Kidney tubule cell (primary cell): Measurements from ENCODE around the gene RHOT2.

Source experiments
- DNase-seq: peaks from one replicate; pipeline ENCODE4 v3.0.0-alpha.2; 2018; ENCODE audit warnings: low spot score

RHOT2 gene

DNA sequence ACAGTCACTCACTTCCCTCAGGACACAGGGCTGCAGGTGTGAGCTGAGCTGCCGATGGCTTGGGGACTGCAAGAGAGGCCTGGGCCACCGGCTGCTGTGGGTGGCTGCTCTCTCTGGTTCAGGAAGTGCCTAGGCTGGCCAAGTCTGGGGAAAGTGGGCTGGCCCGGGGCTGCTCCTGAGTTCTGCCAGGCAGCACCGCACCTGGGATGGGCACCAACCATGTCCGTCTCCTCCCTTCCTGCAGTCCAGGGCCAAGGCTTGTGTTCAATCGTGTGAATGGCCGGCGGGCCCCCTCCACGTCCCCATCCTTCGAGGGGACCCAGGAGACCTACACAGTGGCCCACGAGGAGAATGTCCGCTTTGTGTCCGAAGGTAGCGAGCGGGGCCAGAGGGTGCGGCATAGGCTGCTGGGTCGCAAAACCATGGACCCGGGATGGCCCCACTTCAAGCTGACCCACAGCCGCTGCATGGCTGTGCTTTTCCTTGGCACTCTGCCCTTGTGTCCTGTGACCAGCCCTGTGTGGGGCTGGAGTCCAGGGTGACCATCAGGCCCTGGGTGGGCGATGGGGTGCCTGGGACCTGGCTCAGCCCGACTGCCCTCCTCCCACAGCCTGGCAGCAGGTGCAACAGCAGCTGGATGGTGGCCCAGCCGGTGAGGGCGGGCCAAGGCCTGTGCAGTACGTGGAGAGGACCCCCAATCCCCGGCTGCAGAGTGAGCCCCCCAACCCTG is 20.6 kb upstream of the RHOT2 start:
- DNase-seq: no peak

DNA sequence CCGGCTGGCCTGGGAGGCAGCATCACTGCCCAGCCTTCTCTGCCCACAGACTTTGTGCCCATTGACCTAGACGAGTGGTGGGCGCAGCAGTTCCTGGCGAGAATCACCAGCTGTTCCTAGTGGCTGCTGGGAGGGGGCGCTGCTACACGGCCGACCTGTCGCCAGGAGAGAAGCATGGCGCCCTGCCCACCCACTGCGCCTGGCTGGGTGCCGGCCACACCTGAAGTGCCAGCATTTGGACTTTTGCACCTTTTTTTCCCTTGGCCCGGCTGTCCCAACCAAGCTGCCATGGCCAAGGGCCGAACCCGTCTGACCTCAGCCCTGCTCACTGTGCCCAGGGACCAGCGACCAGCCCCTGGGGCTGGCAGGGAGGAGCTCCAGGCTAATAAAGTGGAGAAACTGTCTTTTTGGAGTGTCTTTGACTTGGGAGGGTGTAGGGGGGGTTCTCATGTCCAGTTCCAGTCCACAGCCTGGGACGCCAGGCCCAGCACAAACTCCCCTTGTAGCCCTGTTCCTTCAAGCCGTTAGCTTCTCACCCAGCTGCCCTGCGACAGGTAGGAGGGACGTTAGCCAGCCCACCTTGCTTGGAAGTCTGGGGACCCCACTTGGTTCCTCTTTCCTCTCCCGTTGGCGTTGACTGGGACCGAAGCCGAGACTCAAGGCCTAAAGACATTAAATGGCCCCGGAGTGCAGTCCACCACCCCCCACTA is 19.7 kb upstream of the RHOT2 start:
- peak; percentile 67 for DNase-seq

DNA sequence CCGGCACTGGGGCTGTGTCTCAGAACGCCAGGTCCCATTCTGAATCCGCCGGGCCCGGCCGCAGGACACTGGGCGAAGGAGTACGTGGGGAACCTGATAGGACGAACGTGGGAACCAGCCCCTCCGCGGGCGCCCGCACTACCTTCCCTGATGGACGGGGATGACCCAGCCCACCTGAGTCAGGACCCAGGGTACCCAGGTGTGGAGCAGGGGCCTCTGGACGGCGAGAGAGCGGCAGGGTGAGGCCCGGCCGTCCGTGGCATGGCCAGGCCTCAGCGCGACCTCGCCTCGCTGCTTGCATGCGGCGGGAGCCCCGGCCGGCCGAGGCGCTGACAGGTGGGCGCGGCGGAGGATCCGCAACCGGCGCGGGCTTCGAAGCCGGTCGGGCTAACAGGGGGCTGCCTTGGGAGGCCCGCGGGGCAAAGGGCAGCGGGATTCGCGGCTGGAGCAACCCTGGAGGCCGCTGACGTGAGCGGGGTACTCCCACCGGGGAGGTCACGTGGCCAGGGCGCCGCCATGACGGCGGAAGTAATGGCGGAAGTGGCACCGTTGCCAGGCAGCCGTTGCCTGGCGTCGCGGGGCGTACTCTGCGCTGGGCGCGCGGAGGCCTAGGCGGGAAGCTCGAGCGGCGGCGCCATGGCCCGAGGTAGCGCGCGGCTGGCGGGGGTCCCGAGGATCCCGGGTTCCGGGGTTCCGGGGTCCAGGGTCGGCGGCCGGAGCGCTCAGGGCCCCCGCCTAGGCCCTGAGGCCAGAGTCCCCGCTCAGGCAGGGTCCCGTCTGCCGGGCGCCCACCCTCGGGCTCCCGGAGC is 18.9 kb upstream of the RHOT2 start, which contains the start of gene WDR90:
Gene WDR90 (plus strand): TSS at position 585 of the 809 bp plus-strand sequence. CDS start 52 bp downstream, at position 637.
- DNase-seq: peak; percentile 93

DNA sequence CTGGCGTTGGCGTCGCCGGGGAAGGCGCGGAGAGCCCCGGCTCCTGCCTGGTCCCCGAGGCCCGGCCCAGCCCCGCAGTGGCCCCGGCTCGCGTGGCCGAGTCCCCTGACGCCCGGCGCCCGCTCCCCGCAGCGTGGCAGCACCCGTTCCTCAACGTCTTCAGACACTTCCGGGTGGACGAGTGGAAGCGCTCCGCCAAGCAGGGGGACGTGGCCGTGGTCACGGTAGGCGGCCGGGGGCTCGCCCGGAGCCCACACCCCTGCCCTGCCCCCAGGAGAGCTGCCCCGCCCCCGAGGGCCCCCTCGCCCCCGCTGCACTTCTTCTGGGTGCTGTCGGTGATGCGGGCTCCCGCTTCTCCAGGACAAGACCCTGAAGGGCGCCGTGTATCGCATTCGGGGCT is 18.3 kb upstream of the RHOT2 start:
- DNase-seq: peak; percentile 41

DNA sequence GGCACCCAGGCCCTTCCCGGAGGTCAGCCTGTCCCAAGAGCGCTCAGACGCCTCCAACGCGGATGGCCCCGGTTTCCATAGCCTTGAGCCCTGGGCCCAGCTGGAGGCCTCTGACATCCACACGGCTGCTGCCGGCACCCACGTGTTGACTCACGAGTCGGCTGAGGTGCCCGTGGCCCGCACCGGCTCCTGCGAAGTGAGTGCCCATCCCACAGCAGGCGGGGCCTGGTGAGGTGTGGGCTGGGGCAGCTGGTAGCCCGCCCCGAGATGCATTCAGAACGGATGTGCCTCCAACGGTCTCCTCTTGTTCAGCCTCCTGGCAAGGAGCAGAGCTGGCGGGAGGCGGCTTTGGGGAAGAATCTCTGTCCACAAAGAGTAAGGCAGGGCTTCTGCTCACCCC is 16.1 kb upstream of the RHOT2 start:
- no peak for DNase-seq

DNA sequence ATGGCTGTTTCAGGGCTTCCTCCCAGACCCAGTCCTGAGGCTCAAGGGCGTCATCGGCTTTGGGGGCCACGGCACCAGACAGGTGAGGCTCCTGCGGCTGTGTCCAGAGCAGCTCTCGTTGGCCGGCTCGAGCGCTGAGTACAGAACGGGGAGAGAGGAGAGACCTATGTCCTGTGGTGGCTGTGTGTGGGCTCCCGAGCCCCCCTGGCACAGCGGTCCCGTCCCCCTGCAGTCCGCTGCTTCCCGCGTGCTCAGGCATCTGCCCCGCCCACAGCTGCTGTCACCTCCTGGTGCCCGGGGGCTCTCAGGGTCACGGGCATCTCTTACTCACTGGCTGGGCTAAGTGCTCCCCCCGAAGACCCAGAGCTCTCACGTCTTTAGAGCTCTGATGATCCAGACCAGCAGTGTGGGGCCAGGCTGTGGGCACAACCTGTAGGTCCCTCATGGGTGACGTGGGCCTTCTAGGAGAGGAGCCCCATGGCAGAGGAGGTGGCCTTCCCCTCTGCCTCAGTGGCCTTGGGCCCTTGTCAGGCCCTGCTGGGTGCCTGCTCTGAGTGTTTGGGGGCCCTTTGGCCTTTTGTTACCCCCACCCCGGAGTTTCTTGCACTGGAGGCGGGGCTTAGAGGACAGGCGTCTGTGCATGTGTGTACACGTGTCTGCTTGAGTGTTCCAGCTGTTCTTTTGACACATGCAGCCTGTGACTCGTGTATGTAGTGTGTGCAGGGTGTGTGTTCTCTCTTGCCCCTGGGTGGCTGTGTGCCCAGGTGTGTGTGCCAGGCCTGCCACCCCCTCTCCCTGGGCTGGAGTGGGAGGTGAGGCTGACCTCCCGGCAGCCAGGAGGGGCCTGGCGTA is 15.3 kb upstream of the RHOT2 start:
- DNase-seq: no peak

DNA sequence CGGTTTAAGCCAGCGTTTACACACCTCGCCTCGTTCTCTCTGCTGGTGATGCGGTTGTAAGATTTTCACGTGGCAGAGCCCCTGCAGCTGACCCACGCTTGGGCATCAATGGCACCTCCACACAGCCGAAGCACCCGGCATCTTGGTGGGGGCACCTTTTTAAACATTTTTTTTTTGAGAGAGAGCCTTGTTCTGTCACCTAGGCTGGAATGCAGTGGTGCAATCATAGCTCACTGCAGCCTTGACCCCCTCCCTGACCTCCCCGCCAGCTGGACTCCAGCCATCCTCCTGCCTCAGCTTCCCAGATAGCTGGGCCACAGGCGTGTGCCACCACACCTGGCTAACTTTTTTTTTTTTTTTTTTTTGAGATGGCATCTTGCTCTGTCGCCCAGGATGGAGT is 13.9 kb upstream of the RHOT2 start:
- no peak for DNase-seq

DNA sequence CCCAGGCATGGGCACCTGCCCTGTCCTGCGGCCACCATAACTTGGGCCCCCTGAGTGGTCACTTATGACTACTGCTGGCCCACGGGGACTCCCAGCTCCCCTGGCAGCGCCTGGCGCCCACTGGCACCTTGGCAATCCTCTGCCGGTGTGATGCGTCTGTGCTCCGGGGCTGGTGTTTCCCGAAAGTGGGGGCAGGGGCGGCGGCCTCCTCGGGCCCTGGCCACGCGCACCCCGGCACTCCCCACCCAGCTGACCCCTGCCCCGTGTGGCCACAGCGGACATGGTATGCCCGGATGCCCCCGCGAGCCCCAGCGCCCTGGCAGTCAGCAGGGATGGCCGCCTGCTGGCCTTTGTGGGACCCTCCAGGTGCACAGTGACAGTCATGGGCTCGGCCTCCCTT is 10.4 kb upstream of the RHOT2 start:
- no peak for DNase-seq

DNA sequence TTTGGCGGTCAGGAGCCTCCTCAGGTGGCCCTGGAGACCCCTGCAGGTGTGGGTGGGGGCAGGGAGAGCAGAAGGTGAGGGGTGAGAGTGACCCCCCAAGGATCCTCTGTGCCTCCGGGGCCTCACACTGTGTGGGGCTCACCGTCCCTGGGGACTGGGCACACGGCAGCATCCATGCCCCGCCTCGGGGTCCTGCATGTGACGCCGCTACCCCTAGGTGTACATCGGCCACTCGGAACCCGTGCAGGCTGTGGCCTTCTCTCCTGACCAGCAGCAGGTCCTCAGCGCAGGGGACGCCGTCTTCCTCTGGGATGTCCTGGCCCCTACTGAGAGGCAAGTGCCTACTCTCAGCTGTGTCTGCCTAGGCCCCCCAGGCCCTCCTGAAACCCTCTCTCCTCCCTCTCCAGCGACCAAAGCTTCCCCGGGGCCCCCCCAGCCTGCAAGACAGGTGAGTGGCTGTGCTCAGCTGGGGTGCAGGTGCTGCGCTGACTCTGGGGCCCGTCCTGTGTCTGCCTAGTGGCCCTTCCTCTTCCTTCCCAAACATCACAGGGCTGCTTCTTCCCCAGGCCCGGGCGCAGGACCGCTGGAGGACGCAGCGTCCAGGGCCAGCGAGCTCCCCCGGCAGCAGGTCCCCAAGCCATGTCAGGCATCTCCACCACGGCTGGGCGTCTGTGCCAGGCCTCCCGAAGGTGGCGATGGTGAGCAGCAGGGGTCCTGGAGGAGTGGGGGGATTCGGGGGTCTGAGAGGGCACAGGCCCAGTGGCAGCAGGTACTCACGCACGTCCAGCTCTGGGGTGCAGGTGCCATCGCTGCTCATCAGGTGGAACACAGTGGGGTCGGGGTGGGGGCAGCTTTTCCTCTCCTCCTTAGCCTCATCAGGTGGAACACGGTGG is 9.0 kb upstream of the RHOT2 start:
- DNase-seq: no peak

DNA sequence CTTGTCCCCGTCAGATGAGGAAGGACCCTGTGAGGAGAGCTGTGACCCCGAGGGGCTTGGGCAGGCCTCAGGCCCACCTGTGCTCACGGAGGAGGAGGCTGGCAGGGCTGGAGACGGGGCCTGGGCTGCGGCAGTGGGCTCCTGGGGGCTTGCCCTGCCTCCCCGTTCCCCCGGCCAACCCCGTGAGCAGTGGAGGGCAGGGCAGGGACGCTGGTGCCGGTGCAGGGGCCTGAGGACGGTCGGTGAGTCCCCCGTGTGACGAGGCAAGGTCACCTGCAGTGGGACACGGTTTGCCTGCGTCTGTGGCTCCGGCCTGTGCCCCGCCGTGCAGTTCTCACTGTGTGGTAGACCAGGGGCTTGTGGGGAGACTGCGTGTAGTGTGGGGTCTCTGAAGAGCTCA is 8.3 kb upstream of the RHOT2 start:
- DNase-seq: no peak

DNA sequence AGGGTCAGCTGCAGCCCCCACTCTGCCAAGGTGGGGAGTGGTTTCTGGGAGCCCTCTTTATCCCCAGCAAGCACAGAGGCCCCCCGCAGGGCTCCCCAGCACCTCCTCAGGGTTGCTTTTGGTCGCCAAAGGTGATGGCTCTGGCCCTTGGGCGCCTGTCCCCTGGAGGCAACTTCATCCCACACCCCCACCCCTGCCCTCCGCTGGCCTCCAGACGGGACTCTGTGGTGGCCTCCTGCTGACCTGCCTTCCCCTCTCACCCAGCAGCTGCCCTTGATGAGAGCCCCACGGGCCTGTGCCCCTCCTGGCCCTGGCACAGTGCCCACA is 7.8 kb upstream of the RHOT2 start:
- DNase-seq: no peak

DNA sequence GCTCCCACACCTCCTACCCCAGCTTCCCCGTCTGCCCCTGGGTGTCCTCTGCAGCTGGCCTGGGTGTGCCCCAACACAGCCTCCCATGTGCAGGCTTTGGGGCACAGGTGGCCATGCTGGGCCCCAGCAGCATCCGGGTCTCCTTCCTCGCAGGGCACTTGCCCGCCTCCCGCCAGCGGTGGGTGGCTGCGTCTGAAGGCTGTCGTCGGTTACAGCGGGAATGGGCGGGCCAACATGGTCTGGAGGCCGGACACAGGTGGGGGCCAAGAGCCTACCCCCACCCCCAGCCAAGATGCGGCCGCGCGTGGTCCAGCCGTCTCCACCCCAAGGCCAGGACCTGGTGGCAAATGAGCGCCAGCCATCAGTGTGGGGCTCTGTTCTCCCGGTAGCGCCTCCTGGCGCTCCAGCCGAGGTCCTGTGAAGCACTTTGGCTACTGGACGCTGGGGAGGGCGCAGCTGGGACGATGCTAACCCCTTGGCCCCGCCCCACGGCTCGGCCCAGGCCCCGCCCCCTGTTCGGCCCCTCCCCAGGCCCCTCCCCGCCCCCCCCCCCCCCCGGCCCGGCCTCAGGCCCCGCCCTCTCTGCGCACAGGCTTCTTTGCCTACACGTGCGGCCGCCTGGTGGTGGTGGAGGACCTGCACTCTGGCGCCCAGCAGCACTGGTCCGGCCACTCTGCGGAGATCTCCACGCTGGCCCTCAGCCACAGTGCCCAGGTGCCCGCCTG is 7.3 kb upstream of the RHOT2 start:
- peak; percentile 90 for DNase-seq

DNA sequence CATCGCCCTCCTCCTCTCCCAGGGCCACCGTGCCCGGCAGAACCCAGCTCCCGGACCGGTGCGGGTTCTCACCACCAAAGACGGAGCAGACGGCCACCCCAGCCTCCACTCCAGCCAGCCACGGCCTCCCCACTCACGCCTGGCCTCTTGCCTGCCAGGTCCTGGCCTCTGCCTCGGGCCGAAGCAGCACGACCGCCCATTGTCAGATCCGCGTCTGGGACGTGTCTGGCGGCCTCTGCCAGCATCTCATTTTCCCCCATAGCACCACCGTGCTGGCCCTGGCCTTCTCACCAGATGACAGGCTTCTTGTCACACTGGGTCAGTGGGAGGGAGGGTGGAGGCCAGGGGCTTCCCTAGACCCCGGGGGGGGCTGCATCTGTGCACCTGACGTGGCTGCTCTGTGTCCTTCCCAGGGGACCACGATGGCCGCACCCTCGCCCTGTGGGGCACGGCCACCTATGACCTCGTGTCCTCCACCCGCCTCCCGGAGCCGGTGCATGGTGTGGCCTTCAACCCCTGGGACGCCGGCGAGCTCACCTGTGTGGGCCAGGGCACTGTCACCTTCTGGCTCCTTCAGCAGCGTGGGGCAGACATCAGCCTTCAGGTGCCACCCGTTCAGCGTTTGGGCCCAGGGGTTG is 6.6 kb upstream of the RHOT2 start:
- DNase-seq: no peak

DNA sequence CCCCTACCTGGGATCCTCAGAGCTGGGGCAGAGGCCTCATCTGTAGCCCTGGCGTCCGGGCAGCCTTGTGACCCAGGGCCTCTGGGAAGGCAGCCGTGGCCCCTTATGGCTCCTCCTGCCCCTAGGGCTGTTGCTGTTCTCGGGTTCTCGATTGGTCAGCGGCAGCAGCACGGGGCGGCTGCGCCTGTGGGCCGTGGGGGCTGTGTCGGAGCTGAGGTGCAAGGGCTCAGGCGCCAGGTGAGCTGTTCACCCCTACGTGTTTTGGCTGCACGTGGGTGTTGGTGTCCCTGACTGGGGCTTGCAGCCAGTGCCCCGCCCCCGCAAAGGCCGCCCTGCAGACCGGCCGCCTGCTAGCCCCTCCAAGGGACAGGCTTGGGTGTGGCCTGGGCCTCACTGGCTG is 5.8 kb upstream of the RHOT2 start:
- no peak for DNase-seq

DNA sequence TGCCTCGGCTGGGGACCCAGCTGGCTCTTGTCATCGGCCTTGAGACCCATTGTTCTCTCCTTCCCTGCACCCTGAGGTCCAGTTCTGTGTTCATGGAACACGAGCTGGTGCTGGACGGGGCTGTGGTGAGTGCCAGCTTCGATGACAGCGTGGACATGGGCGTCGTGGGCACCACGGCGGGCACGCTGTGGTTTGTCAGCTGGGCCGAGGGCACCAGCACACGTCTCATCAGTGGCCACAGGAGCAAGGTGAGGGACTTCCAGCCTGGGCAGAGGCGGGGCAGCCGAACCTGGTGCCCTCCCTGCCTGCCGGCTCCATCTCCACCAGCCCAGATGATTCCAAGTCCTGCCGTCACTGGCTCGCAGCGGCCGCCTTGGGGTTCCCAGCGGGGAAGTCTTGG is 5.3 kb upstream of the RHOT2 start:
- DNase-seq: no peak

DNA sequence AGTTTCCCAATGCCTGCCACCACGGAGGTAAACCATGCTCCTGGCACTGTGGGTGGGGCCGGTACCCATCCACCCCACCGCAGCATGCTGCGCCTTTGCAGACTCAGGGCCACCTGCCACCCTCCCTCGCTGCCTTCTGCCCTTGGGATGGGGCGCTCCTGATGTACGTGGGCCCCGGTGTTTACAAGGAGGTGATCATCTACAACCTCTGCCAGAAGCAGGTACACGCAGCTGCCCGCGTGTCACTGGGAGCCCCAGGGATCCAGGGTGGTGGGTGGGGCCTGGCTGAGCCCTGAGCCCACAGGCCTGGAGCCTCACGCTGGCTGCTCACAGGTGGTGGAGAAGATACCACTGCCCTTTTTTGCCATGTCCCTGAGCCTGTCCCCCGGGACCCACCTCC is 1.4 kb upstream of the RHOT2 start:
- DNase-seq: no peak

DNA sequence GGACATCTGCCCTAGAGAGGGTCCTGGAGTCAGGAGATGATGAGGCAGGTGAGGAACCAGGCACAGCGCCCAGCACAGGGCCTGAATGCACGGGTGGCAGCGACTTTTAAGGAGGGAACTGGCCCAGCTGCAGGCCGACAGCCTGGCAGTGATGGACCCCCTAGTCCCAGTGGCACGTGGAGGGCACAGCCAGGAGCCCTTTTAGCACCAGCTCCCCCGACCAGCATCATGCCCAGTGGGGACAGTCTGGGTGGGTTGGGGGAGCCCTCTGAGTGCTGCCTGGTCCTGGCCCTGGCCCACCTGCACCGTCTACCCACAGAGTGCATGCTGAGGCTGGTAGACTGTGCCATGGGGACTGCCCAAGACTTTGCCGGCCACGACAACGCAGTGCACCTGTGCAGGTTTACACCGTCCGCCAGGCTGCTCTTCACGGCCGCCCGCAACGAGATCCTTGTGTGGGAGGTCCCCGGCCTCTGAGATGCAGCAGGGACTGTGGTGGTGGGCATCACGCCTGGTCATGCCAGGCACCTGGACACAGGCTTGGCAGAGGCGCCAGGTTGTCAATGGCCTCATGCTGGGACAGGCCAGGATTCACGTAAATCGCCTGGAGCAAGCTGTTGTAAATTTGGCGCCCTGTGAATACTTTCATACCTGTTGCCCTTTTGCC is 686 bp upstream of the RHOT2 start:
- DNase-seq: no peak

DNA sequence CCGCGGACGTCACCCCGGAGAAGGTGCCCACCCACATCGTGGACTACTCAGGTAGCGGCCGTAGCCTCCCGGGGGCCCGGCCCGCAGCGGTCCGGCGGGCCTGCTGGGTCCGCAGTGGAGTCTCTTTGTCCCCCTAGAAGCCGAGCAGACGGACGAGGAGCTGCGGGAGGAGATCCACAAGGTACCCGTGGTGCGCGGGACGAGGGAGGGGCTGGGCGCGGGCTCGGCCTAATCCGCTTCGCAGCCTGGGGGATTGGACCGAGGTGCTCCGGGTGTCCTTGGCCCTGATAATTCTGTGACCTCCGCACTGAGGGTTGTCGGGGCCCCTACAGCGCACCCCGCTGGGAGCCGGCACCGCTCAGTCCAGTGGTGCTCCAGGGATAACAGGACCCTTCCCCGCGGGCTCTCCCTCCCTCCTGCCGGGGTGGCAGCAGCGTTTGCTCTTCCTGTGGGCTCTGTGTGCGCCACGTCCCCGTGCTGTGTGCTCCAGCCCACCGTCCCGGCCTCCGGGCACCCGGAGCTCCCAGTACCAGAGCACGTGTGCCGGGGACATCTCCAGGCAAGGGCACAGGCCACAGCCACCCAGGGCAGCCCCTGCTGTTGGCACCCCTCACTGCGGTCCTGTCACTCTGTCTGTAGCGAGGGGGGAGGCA is 713 bp downstream of the RHOT2 start:
- DNase-seq: no peak

DNA sequence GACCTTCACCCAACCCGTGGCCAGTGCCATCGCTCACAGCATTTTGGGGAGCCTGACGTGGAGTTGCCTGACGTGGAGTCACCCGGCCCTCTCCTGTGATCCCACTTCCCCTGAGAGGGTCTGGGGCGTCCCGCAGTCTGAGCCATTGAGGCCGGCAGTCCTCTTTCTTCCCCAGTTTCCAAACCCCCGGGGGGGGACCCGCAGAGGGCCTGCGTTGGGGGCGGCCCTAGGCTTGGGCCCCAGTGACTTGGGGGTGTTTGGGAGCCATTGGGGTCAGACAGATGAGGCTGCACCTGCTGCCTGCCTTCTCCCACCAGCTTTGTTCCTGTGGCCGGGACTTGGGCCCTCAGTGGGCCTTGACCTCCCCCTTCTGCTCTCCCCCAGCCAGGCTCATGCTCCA is 1.7 kb downstream of the RHOT2 start:
- no peak for DNase-seq
